Measurements from ENCODE around the gene RPS6KA2.

GRCh38 chr6:166473886-166474571, 153.0 kb downstream of the RPS6KA2 start:
- no peak for TF ChIP-seq CTCF (conservative IDR thresholded peaks at IDR 0.05; ENCODE audit: low read depth in 2 of 2)
- no peak for TF ChIP-seq POLR2AphosphoS5 (IDR thresholded peaks at IDR 0.05; ENCODE audit: low read depth)
- TF ChIP-seq EZH2phosphoT487 (IDR thresholded peaks at IDR 0.05; ENCODE audit: unreplicated experiment) = no peak
- no peak for TF ChIP-seq ETS1 (IDR thresholded peaks at IDR 0.05)
- TF ChIP-seq STAT1 (IDR thresholded peaks at IDR 0.05; ENCODE audit: unreplicated experiment) = no peak
- TF ChIP-seq EZH2 (IDR thresholded peaks at IDR 0.05; ENCODE audit: low read depth, unreplicated experiment) = no peak
- no peak for TF ChIP-seq REST (IDR thresholded peaks at IDR 0.05; ENCODE audit: unreplicated experiment)
- TF ChIP-seq CREB1 (CRISPR knock-in tag; IDR thresholded peaks at IDR 0.05; ENCODE audit: low read depth) = no peak
